Activated naive CD4-positive, alpha-beta T cell treated with anti-CD3 and anti-CD28 coated beads, Interleukin-2, amount 10 ng/mL, durations not matched to agents 7 days and 5 days (primary cell): ENCODE data around the gene TCF20.
A peak's percentile ranks its signal among the peaks of the same experiment; 100 is the strongest.

Experiments
- CTCF ChIA-PET: fragments of 350-600 bp; sonication (Branson Sonifier 250); formaldehyde crosslinking; loops from one replicate; lab custom pipeline; 2021; ENCODE audit warnings: antibody characterized with exemption; lab: Charles Lee
- DNase-seq: peaks from one replicate; pipeline ENCODE4 v3.0.0-alpha.2; 2020
- H3K27ac Mint-ChIP-seq: one replicate; pipeline ENCODE4 v1.8.0; 2021; ENCODE audit warnings: mild to moderate bottlenecking, moderate library complexity, mixed read lengths
- H3K27me3 Mint-ChIP-seq: one replicate; pipeline ENCODE4 v1.8.0; 2021; ENCODE audit warnings: mild to moderate bottlenecking, mixed read lengths
- H3K36me3 Mint-ChIP-seq: one replicate; pipeline ENCODE4 v1.8.0; 2021; ENCODE audit warnings: mixed read lengths
- H3K4me1 Mint-ChIP-seq: one replicate; pipeline ENCODE4 v1.8.0; 2021; ENCODE audit warnings: mixed read lengths
- H3K4me3 Mint-ChIP-seq: one replicate; pipeline ENCODE4 v1.8.0; 2021; ENCODE audit warnings: mild to moderate bottlenecking, moderate library complexity, mixed read lengths
- H3K9me3 Mint-ChIP-seq: one replicate; pipeline ENCODE4 v1.8.0; 2021; ENCODE audit warnings: mixed read lengths

Gene TCF20

GRCh38 chr22:42270510-42271190 lies at the start of gene TCF20:
Gene TCF20, minus strand, starts transcription at chr22:42270653. Its CDS starts 55,348 bp downstream, at chr22:42215305.
- Mint-ChIP-seq H3K4me3 (peak within 1 kb of the TSS; percentile 83), H3K27me3 (no peaks in the 10 kb centered on the region), H3K9me3 (no peaks in the 10 kb centered on the region), H3K27ac (peak within 1 kb of the TSS; percentile 86), H3K4me1 (peaks cover 49% of the 10 kb centered on the region), H3K36me3 (peaks cover 17% of the 10 kb centered on the region)
- DNase-seq, result peak; percentile 86
- CTCF ChIA-PET, result no interaction called here

- no peak overlapping the region for H3K4me3 Mint-ChIP-seq
- H3K27ac Mint-ChIP-seq, result no peak overlapping the region
- H3K36me3 Mint-ChIP-seq, result no peaks in the 10 kb centered on the region
- CTCF ChIA-PET, result no interaction called here
- DNase-seq, result no peak
- peaks cover 6% of the 10 kb centered on the region for H3K9me3 Mint-ChIP-seq
- peaks cover 7% of the 10 kb centered on the region for H3K27me3 Mint-ChIP-seq
- H3K4me1 Mint-ChIP-seq, result peaks cover 29% of the 10 kb centered on the region
These were observed 48.9 kb upstream of the TCF20 start for GRCh38 chr22:42319386-42319785.

- DNase-seq, result no peak
- H3K27me3 Mint-ChIP-seq, result peaks cover 10% of the 10 kb centered on the region
- H3K4me3 Mint-ChIP-seq, result no peak overlapping the region
- CTCF ChIA-PET, result no interaction called here
- H3K27ac Mint-ChIP-seq, result no peak overlapping the region
- H3K9me3 Mint-ChIP-seq, result peaks cover 5% of the 10 kb centered on the region
- H3K4me1 Mint-ChIP-seq, result peaks cover 29% of the 10 kb centered on the region
- no peaks in the 10 kb centered on the region for H3K36me3 Mint-ChIP-seq
These were observed 48.5 kb upstream of the TCF20 start for GRCh38 chr22:42318967-42319366.

DNA sequence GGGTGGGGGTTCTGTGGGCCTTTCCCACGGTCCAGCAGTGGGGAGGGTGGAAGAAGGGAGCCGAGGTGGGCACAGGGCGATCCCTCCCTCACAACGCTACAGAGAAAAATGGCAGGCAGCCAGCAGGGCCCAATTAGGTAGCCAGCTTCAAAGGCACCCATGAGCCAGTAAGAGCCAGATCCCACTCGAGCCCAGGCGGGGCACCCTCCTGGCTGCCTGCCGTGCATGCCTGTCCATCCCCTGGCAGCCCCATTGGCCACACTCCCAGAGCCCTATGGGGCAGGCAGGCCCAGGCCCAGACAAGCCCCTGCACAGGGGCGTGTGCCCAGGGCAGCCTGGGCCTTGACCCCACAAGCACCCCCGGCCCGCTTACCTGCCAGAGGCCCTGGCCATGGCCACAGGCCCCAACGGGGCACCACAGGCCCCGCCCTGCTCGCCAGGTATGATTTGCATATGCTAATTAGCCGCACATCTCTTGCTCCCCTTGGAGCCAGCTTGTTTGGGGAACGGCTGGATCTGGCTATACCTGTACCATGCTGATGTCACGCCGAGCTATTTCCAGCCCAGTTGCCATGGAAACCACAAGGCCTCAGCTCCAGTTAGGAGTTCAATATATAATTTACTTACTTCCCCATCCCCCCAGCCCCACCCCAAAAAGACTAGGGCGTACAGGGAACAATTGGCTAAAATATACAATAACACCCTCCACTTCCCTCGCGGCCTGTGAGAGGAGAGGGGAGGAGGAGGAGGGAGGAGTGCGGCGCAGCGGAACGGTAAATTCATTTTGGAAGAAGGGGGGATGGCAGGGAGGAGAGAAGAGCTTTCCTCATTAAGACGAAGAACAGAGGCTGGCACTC lies 47.5 kb upstream of the TCF20 start:
- Mint-ChIP-seq H3K36me3 (no peaks in the 10 kb centered on the region), H3K27me3 (peaks cover 6% of the 10 kb centered on the region), H3K4me1 (peaks cover 34% of the 10 kb centered on the region), H3K27ac (no peak overlapping the region), H3K9me3 (no peaks in the 10 kb centered on the region), H3K4me3 (no peak overlapping the region)
- DNase-seq, result no peak
- CTCF ChIA-PET, result no interaction called here

GRCh38 chr22:42317008-42317407 lies 46.6 kb upstream of the TCF20 start:
- no peak for DNase-seq
- no peak overlapping the region for H3K4me3 Mint-ChIP-seq
- H3K9me3 Mint-ChIP-seq, result no peaks in the 10 kb centered on the region
- peaks cover 37% of the 10 kb centered on the region for H3K4me1 Mint-ChIP-seq
- peaks cover 3% of the 10 kb centered on the region for H3K27me3 Mint-ChIP-seq
- CTCF ChIA-PET, result no interaction called here
- H3K36me3 Mint-ChIP-seq, result no peaks in the 10 kb centered on the region
- peak overlapping the region; percentile 62 for H3K27ac Mint-ChIP-seq

- Mint-ChIP-seq H3K27me3 (peaks cover 3% of the 10 kb centered on the region), H3K9me3 (no peaks in the 10 kb centered on the region), H3K36me3 (no peaks in the 10 kb centered on the region), H3K27ac (peak overlapping the region; percentile 94), H3K4me1 (peaks cover 41% of the 10 kb centered on the region), H3K4me3 (no peak overlapping the region)
- CTCF ChIA-PET, result interaction anchor here (1.3 kb wide), 1 partner anchor 19 kb away, joined by 3 read pairs; no protein-coding TSS in a partner anchor
- no peak for DNase-seq
These were observed 44.9 kb upstream of the TCF20 start for GRCh38 chr22:42315392-42315756.

GRCh38 chr22:42314709-42315391 lies 44.4 kb upstream of the TCF20 start:
- Mint-ChIP-seq H3K27me3 (peaks cover 3% of the 10 kb centered on the region), H3K27ac (peak overlapping the region; percentile 94)

GRCh38 chr22:42313804-42314581 lies 43.5 kb upstream of the TCF20 start:
- peak; percentile 77 for DNase-seq
- H3K4me3 Mint-ChIP-seq, result no peak overlapping the region
- H3K27me3 Mint-ChIP-seq, result peaks cover 3% of the 10 kb centered on the region
- CTCF ChIA-PET, result interaction anchor here (0.7 to 1.8 kb wide), 9 partner anchors 18 to 256 kb away, joined by 3 to 9 read pairs (median 3); no protein-coding TSS in a partner anchor
- H3K36me3 Mint-ChIP-seq, result no peaks in the 10 kb centered on the region
- H3K4me1 Mint-ChIP-seq, result peaks cover 44% of the 10 kb centered on the region
- H3K27ac Mint-ChIP-seq, result peak overlapping the region; percentile 94
- H3K9me3 Mint-ChIP-seq, result no peaks in the 10 kb centered on the region

More at GRCh38 chr22:42314709-42315391, 44.4 kb upstream of the TCF20 start:
- H3K36me3 Mint-ChIP-seq, result no peaks in the 10 kb centered on the region
- no peak overlapping the region for H3K4me3 Mint-ChIP-seq
- H3K4me1 Mint-ChIP-seq, result peaks cover 42% of the 10 kb centered on the region
- H3K9me3 Mint-ChIP-seq, result no peaks in the 10 kb centered on the region
- CTCF ChIA-PET, result interaction anchor here (0.7 to 1.8 kb wide), 4 partner anchors 19 to 255 kb away, joined by 3 to 9 read pairs (median 3); no protein-coding TSS in a partner anchor
- peak; percentile 58 for DNase-seq

DNA sequence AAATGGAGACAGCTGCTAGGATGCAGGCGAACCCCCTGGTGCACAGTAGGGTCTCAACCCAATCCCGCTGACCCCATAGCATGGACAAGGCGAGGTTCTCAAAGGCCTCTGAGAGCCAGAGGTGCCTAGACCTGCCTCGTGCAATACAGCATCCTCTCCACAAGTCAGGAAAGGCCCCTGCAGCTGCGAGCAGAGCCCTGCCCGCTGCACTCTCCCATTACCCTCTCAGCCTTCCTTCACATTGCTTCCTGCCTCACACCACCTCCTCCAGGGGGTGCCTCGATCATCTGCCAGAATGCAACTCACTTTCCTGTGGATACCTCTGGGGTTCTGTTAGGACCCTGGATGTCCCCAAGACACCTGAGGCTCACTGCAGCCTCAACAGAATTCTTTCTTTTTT lies 42.8 kb upstream of the TCF20 start:
- CTCF ChIA-PET, result interaction anchor here (0.7 to 1.8 kb wide), 10 partner anchors 10 to 256 kb away, joined by 3 to 9 read pairs (median 4); no protein-coding TSS in a partner anchor
- Mint-ChIP-seq H3K27me3 (peaks cover 7% of the 10 kb centered on the region), H3K9me3 (no peaks in the 10 kb centered on the region), H3K36me3 (no peaks in the 10 kb centered on the region), H3K27ac (no peak overlapping the region), H3K4me3 (no peak overlapping the region), H3K4me1 (peaks cover 48% of the 10 kb centered on the region)
- DNase-seq, result no peak

- Mint-ChIP-seq H3K36me3 (no peaks in the 10 kb centered on the region), H3K27me3 (peaks cover 18% of the 10 kb centered on the region), H3K27ac (no peak overlapping the region), H3K9me3 (no peaks in the 10 kb centered on the region), H3K4me1 (peaks cover 45% of the 10 kb centered on the region), H3K4me3 (no peak overlapping the region)
- no peak for DNase-seq
- CTCF ChIA-PET, result no interaction called here
These were observed 40.0 kb upstream of the TCF20 start for GRCh38 chr22:42310291-42311015.

DNA sequence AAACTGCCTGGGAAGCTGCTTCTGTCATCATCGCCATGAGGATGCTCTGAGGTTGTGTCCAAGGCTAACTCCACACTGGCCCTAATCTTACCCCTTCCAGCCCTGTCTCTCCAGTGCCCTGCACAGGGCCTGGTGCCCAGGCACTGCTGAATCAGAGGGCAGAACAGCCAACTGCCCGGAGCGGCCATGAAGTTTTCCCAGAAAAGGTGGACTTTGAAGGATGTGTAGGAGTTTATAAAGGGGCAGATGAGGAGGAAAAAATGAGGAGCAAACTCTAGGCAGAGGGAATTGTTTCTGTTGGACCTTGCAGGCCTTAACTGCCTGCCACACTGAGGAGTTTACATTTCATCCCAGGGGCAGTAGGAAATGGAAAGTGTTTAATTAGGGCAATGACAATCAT lies 39.4 kb upstream of the TCF20 start:
- DNase-seq, result no peak
- Mint-ChIP-seq H3K4me3 (no peak overlapping the region), H3K27ac (no peak overlapping the region), H3K9me3 (no peaks in the 10 kb centered on the region), H3K27me3 (peaks cover 23% of the 10 kb centered on the region), H3K36me3 (no peaks in the 10 kb centered on the region), H3K4me1 (peaks cover 43% of the 10 kb centered on the region)
- CTCF ChIA-PET, result no interaction called here

- CTCF ChIA-PET, result no interaction called here
- H3K9me3 Mint-ChIP-seq, result no peaks in the 10 kb centered on the region
- no peak for DNase-seq
- H3K27ac Mint-ChIP-seq, result no peak overlapping the region
- H3K4me1 Mint-ChIP-seq, result peaks cover 40% of the 10 kb centered on the region
- no peak overlapping the region for H3K4me3 Mint-ChIP-seq
- peaks cover 30% of the 10 kb centered on the region for H3K27me3 Mint-ChIP-seq
- no peaks in the 10 kb centered on the region for H3K36me3 Mint-ChIP-seq
These were observed 38.5 kb upstream of the TCF20 start for GRCh38 chr22:42308892-42309468.
